Liver (tissue), 9 donors: ENCODE measurements around the gene PIAS4. TPM values are rescaled to one million over a fixed set of nuclear protein-coding genes. Genes with fewer than 3 reads are reported as not detected.
A peak's percentile ranks its signal among the peaks of the same experiment; 100 is the strongest.

ENCODE experiments used
- DNase-seq: peaks from one replicate; pipeline ENCODE4 v3.0.0-alpha.2; 2017; ENCODE audit warnings: low spot score
- H3K27ac ChIP-seq, 2 donors: one replicate each; pipeline ENCODE4 v1.7.0; 2013; ENCODE audit warnings: inconsistent platforms in 2 of 2, low read length in 2 of 2, control low read depth in 1 of 2, low read depth in 1 of 2, mild to moderate bottlenecking in 1 of 2
- H3K27me3 ChIP-seq, 4 donors: one replicate each; pipeline versions ENCODE4 v1.6.1 to v1.7.0; 2013; ENCODE audit warnings: low read length in 3 of 4, inconsistent platforms in 1 of 4, mild to moderate bottlenecking in 1 of 4, moderate library complexity in 1 of 4; ENCODE audit not compliant: control insufficient read depth in 4 of 4, insufficient read depth in 4 of 4
- H3K36me3 ChIP-seq, 4 donors: one replicate each; pipeline versions ENCODE4 v1.6.1 to v1.7.0; 2013; ENCODE audit warnings: low read length in 3 of 4, mild to moderate bottlenecking in 3 of 4, low read depth in 1 of 4, moderate library complexity in 1 of 4; ENCODE audit not compliant: control insufficient read depth in 4 of 4, insufficient read depth in 3 of 4
- H3K4me1 ChIP-seq, 4 donors: one replicate each; pipeline versions ENCODE4 v1.6.1 to v1.7.0; 2013; ENCODE audit warnings: low read length in 3 of 4, mild to moderate bottlenecking in 3 of 4, moderate library complexity in 1 of 4; ENCODE audit not compliant: control insufficient read depth in 4 of 4, insufficient read depth in 4 of 4
- H3K4me3 ChIP-seq, 3 donors: one replicate each; pipeline versions ENCODE4 v1.6.1 to v1.7.0; 2013; ENCODE audit warnings: low read length in 3 of 3, control low read depth in 1 of 3, low read depth in 1 of 3, mild to moderate bottlenecking in 1 of 3
- H3K9ac ChIP-seq, 2 donors: one replicate each; pipeline ENCODE4 v1.7.0; 2013; ENCODE audit warnings: low read length in 2 of 2, mild to moderate bottlenecking in 2 of 2, moderate library complexity in 2 of 2, control low read depth in 1 of 2, low read depth in 1 of 2
- H3K9me3 ChIP-seq, 4 donors: one replicate each; pipeline versions ENCODE4 v1.6.1 to v1.7.0; 2013; ENCODE audit warnings: low read length in 3 of 4; ENCODE audit not compliant: control insufficient read depth in 4 of 4
- EGR1 ChIP-seq, 2 donors: IDR thresholded peaks; 2 replicates each; pipeline ENCODE4 v1.6.1; 2016 to 2018; ENCODE audit warnings: antibody characterized with exemption in 2 of 2, low read depth in 2 of 2
- HNF4A ChIP-seq, 2 donors: conservative IDR thresholded peaks; 2 replicates each; pipeline ENCODE4 v1.6.1; 2016; ENCODE audit warnings: antibody characterized with exemption in 2 of 2, mild to moderate bottlenecking in 2 of 2
- HNF4G ChIP-seq: IDR thresholded peaks from 2 replicates; pipeline ENCODE4 v1.6.1; 2016; ENCODE audit warnings: antibody characterized with exemption
- NR2F2 ChIP-seq: IDR thresholded peaks from 2 replicates; pipeline ENCODE4 v1.6.1; 2016; ENCODE audit warnings: antibody characterized with exemption
- RAD21 ChIP-seq, 2 donors: IDR thresholded peaks; 2 replicates each; pipeline ENCODE4 v1.6.1; 2016; ENCODE audit warnings: antibody characterized with exemption in 2 of 2, mild to moderate bottlenecking in 2 of 2
- REST ChIP-seq: IDR thresholded peaks from 2 replicates; pipeline ENCODE4 v1.6.1; 2016; ENCODE audit warnings: antibody characterized with exemption, mild to moderate bottlenecking
- YY1 ChIP-seq: IDR thresholded peaks from 2 replicates; pipeline ENCODE4 v1.6.1; 2016; ENCODE audit warnings: antibody characterized with exemption, mild to moderate bottlenecking
- WGBS: extraction: QIAGEN DNeasy Blood & Tissue Kit; methylation state at CpG from one replicate; pipeline ENCODE4 v1.1.7; 2013; 5-methylcytosine and 5-hydroxymethylcytosine counted together
- polyA plus RNA-seq, 2 donors: library from polyadenylated mRNA; stranded (reverse) in 1 of 2; unstranded in 1 of 2; fragments of 200-250 nt in 1 of 2; fragments of >200 nt in 1 of 2; fragmentation: Nextera tagmentation in 1 of 2; extraction: Ambion mirVana in 1 of 2; gene quantifications; one replicate each; pipeline versions ENCODE4 v1.2.1 to v1.2.3, GENCODE V29; 2013 to 2015
- total RNA-seq, 2 donors: library from RNA; depleted of rRNA; stranded (reverse); fragments of >200 nt; gene quantifications; one replicate each; pipeline ENCODE4 v1.2.3, GENCODE V29; 2014
- TF ChIP-seq, protein P1 (sequence below): IDR thresholded peaks from 2 replicates; pipeline ENCODE4 v1.6.1; 2016; ENCODE audit warnings: antibody characterized with exemption
- TF ChIP-seq, protein P2 (sequence below): fragments of 150-350 bp; IDR thresholded peaks from 2 replicates; pipeline ENCODE4 v1.5.1; 2017; ENCODE audit warnings: improper control_type of control experiment, low read depth, low read length; ENCODE audit not compliant: missing input control
- TF ChIP-seq, protein P3 (sequence below): IDR thresholded peaks from 2 replicates; pipeline ENCODE4 v1.6.1; 2016; ENCODE audit warnings: antibody characterized with exemption
- donor health status: healthy.
- donor health status: healthy.
- donor health status: healthy.
- donor health status: healthy.
- donor health status: healthy.

Gene PIAS4
- total and polyA plus RNA-seq, 4 donors: 5.6 to 14.1 (median 10.6) TPM

- 62% methylated on average over 9 of the region's 9 CpGs for WGBS
- no peaks in the 10 kb centered on the region for H3K9me3 ChIP-seq
Measured at GRCh38 chr19:4075373-4075772, 67.8 kb downstream of the PIAS4 start.

DNA sequence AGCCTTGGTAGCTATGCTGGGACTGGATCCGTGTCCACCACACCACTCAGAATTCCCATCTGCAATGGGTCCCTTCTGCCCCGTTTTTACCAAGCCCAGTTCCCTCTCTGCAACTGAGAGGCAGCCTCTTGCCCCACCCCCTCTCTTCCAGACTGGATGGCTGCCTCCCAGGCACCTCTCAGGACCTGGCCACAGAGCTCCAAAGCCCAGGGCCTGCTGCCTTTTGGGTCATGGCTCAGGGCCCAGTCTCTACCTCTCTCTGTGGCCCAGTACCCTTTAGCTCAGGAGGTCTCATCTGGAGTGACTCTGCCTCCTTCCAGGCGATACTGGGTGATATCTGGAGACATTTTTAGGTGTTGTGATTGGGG is 69.5 kb downstream of the PIAS4 start:
- no peak for TF ChIP-seq RAD21 (IDR thresholded peaks at IDR 0.05)
- no peak for TF ChIP-seq EGR1 (IDR thresholded peaks at IDR 0.05; ENCODE audit: low read depth in 2 of 2)
- TF ChIP-seq HNF4A (conservative IDR thresholded peaks at IDR 0.05): no peak
- TF ChIP-seq, protein P1, sequence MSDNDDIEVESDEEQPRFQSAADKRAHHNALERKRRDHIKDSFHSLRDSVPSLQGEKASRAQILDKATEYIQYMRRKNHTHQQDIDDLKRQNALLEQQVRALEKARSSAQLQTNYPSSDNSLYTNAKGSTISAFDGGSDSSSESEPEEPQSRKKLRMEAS: no peak
- TF ChIP-seq, protein P2, sequence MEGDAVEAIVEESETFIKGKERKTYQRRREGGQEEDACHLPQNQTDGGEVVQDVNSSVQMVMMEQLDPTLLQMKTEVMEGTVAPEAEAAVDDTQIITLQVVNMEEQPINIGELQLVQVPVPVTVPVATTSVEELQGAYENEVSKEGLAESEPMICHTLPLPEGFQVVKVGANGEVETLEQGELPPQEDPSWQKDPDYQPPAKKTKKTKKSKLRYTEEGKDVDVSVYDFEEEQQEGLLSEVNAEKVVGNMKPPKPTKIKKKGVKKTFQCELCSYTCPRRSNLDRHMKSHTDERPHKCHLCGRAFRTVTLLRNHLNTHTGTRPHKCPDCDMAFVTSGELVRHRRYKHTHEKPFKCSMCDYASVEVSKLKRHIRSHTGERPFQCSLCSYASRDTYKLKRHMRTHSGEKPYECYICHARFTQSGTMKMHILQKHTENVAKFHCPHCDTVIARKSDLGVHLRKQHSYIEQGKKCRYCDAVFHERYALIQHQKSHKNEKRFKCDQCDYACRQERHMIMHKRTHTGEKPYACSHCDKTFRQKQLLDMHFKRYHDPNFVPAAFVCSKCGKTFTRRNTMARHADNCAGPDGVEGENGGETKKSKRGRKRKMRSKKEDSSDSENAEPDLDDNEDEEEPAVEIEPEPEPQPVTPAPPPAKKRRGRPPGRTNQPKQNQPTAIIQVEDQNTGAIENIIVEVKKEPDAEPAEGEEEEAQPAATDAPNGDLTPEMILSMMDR: no peak
- TF ChIP-seq HNF4G: no peak
- Histone ChIP-seq H3K4me1 (peaks cover 7 to 13% (median 11%) of the 10 kb centered on the region in 4 donors), H3K9me3 (no peaks in the 10 kb centered on the region), H3K9ac (no peak overlapping the region), H3K27me3 (no peaks in the 10 kb centered on the region), H3K36me3 (no peaks in the 10 kb centered on the region), H3K27ac (peak overlapping the region in 1 of 2 donors; percentile 84), H3K4me3 (no peak overlapping the region)
- no peak for DNase-seq
- WGBS: 87% methylated on average over 3 of the region's 3 CpGs

More at GRCh38 chr19:4075373-4075772, 67.8 kb downstream of the PIAS4 start:
- TF ChIP-seq, protein P3, sequence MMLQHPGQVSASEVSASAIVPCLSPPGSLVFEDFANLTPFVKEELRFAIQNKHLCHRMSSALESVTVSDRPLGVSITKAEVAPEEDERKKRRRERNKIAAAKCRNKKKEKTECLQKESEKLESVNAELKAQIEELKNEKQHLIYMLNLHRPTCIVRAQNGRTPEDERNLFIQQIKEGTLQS: no peak
- no peak for TF ChIP-seq REST
- TF ChIP-seq YY1: no peak
- TF ChIP-seq RAD21 (IDR thresholded peaks at IDR 0.05): no peak
- no peak for TF ChIP-seq NR2F2
- no peaks in the 10 kb centered on the region for H3K27me3 ChIP-seq
- DNase-seq: no peak
- H3K36me3 ChIP-seq: no peaks in the 10 kb centered on the region
- peaks cover 7 to 13% (median 11%) of the 10 kb centered on the region in 4 donors for H3K4me1 ChIP-seq
- no peak overlapping the region for H3K4me3 ChIP-seq
- no peak overlapping the region for H3K9ac ChIP-seq
- no peak overlapping the region for H3K27ac ChIP-seq
